Activated T-helper 1 cell treated with anti-CD3 and anti-CD28 coated beads, Interleukin-12 subunit alpha, Interleukin-12 subunit beta, Interleukin-2, Interleukin-4 antibody, amounts not matched to agents 30 ng/mL and 10 ng/mL and 1 ng/mL, durations not matched to agents 14 hours and 24 hours and 36 hours (primary cell): ENCODE results near the gene TALDO1. TPM values are rescaled to one million over a fixed set of nuclear protein-coding genes. Genes with fewer than 3 reads are reported as not detected.

Experiments used
- DNase-seq: peaks from one replicate; pipeline ENCODE4 v3.0.0; 2021; ENCODE audit warnings: low spot score
- H3K27ac Mint-ChIP-seq: one replicate; pipeline ENCODE4 v1.8.0; 2021; ENCODE audit warnings: mild to moderate bottlenecking, mixed read lengths
- H3K27me3 Mint-ChIP-seq: one replicate; pipeline ENCODE4 v1.8.0; 2022; ENCODE audit warnings: mild to moderate bottlenecking, moderate library complexity, mixed read lengths; ENCODE audit not compliant: insufficient read depth
- H3K36me3 Mint-ChIP-seq: one replicate; pipeline ENCODE4 v1.8.0; 2021; ENCODE audit warnings: low read depth, mixed read lengths
- H3K4me1 Mint-ChIP-seq: one replicate; pipeline ENCODE4 v1.8.0; 2021; ENCODE audit warnings: low read depth, mixed read lengths
- H3K4me3 Mint-ChIP-seq: one replicate; pipeline ENCODE4 v1.8.0; 2021; ENCODE audit warnings: mild to moderate bottlenecking, moderate library complexity, mixed read lengths
- H3K9me3 Mint-ChIP-seq: one replicate; pipeline ENCODE4 v1.8.0; 2021; ENCODE audit warnings: mixed read lengths
- intact Hi-C: fragments of 100-400 bp; cut with micrococcal nuclease; formaldehyde crosslinking; loops from one replicate; pipeline ENCODE4 v1.15.1; 2024
- total RNA-seq: library from RNA; stranded (reverse); gene quantifications from 2 replicates; pipeline ENCODE4 v1.2.3, GENCODE V29; 2022

TALDO1 gene
- total RNA-seq, 1 donor from 2014 or later, result 269 TPM

- H3K36me3 Mint-ChIP-seq, result peaks cover 3% of the 10 kb centered on the region
- no peak overlapping the region for H3K27ac Mint-ChIP-seq
- intact Hi-C loops, result loop anchor here (5.0 to 10.0 kb wide), 2 partner anchors 184 to 276 kb away; partner anchors contain the start of genes ANO9, HRAS and LRRC56
- DNase-seq, result no peak
- H3K4me3 Mint-ChIP-seq, result peak overlapping the region; percentile 45
- peaks cover 8% of the 10 kb centered on the region for H3K4me1 Mint-ChIP-seq
- no peaks in the 10 kb centered on the region for H3K9me3 Mint-ChIP-seq
- peaks cover 31% of the 10 kb centered on the region for H3K27me3 Mint-ChIP-seq
Observed at GRCh38 chr11:721247-721740, 26.0 kb upstream of the TALDO1 start.

- intact Hi-C loops, result loop anchor here (5.0 to 10.0 kb wide), 2 partner anchors 185 to 277 kb away; partner anchors contain the start of genes ANO9, HRAS and LRRC56
- H3K4me1 Mint-ChIP-seq, result peaks cover 8% of the 10 kb centered on the region
- no peak overlapping the region for H3K4me3 Mint-ChIP-seq
- DNase-seq, result peak; percentile 28
- peaks cover 30% of the 10 kb centered on the region for H3K27me3 Mint-ChIP-seq
- H3K27ac Mint-ChIP-seq, result no peak overlapping the region
- peaks cover 3% of the 10 kb centered on the region for H3K36me3 Mint-ChIP-seq
- H3K9me3 Mint-ChIP-seq, result no peaks in the 10 kb centered on the region
Observed at GRCh38 chr11:721741-722345, 25.4 kb upstream of the TALDO1 start.

GRCh38 chr11:722346-722811, 24.9 kb upstream of the TALDO1 start:
- Mint-ChIP-seq H3K27ac (no peak overlapping the region), H3K36me3 (peaks cover 3% of the 10 kb centered on the region), H3K4me1 (peaks cover 8% of the 10 kb centered on the region), H3K4me3 (no peak overlapping the region), H3K27me3 (peaks cover 27% of the 10 kb centered on the region), H3K9me3 (no peaks in the 10 kb centered on the region)
- intact Hi-C loops, result loop anchor here (5.0 to 10.0 kb wide), 2 partner anchors 185 to 278 kb away; partner anchors contain the start of genes ANO9, HRAS and LRRC56
- no peak for DNase-seq

DNA sequence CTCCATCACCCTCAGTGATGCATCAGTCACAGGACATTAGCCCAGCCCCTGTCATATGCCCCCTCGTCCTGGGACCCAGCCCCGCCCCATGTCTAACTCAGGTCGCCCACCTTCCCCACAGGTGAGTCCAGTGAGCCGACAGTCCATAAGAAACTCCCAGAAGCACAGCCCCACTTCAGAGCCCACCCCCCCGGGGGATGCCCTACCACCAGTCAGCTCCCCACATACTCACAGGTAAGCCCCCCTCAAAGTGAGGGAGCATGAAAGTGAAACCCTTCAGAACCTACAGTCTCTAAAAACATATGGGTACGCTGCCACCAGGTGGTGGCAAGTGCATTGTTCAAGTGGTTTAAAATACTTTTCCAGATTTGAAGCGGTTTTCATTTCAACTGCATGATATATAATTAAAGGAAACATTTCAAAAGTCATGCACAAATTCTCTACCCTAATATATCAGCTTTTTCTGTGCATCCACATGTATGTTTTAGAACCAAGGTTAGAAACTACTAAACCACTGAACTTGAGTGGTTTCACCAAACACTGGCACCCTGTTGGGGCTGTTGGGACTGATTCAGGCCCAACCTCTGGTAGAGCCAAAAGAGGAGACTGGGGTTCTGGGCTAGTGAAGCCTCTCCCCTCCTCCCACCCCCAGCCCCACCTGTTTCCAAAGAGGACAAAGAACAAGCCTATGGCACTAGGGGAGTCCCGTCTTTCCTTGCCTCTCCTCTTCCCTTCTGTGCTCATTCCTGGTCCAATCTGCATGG, 24.0 kb upstream of the TALDO1 start:
- peak overlapping the region; percentile 75 for H3K4me3 Mint-ChIP-seq
- peak overlapping the region; percentile 9 for H3K27ac Mint-ChIP-seq
- H3K27me3 Mint-ChIP-seq, result peaks cover 25% of the 10 kb centered on the region
- peaks cover 3% of the 10 kb centered on the region for H3K36me3 Mint-ChIP-seq
- intact Hi-C loops, result loop anchor here (1.0 to 10.0 kb wide), 6 partner anchors 27 to 279 kb away; partner anchors contain the start of genes ANO9, HRAS and LRRC56
- no peaks in the 10 kb centered on the region for H3K9me3 Mint-ChIP-seq
- peaks cover 8% of the 10 kb centered on the region for H3K4me1 Mint-ChIP-seq
- DNase-seq, result peak; percentile 40

GRCh38 chr11:724049-724777, 23.1 kb upstream of the TALDO1 start:
- intact Hi-C loops, result loop anchor here (5.0 to 10.0 kb wide), 2 partner anchors 187 to 279 kb away; partner anchors contain the start of genes ANO9, HRAS and LRRC56
- Mint-ChIP-seq H3K4me3 (no peak overlapping the region), H3K36me3 (peaks cover 3% of the 10 kb centered on the region)

GRCh38 chr11:724778-725386, 22.4 kb upstream of the TALDO1 start:
- H3K36me3 Mint-ChIP-seq, result peaks cover 2% of the 10 kb centered on the region
- peaks cover 14% of the 10 kb centered on the region for H3K27me3 Mint-ChIP-seq
- intact Hi-C loops, result loop anchor here (5.0 to 10.0 kb wide), 2 partner anchors 188 to 280 kb away; partner anchors contain the start of genes ANO9, HRAS and LRRC56
- H3K4me3 Mint-ChIP-seq, result peak overlapping the region; percentile 76
- peaks cover 8% of the 10 kb centered on the region for H3K4me1 Mint-ChIP-seq
- no peaks in the 10 kb centered on the region for H3K9me3 Mint-ChIP-seq
- H3K27ac Mint-ChIP-seq, result peak overlapping the region; percentile 48
- DNase-seq, result no peak

More at GRCh38 chr11:724049-724777, 23.1 kb upstream of the TALDO1 start:
- H3K4me1 Mint-ChIP-seq, result peaks cover 8% of the 10 kb centered on the region
- peaks cover 20% of the 10 kb centered on the region for H3K27me3 Mint-ChIP-seq
- peak overlapping the region; percentile 34 for H3K27ac Mint-ChIP-seq
- DNase-seq, result no peak
- H3K9me3 Mint-ChIP-seq, result no peaks in the 10 kb centered on the region

DNA sequence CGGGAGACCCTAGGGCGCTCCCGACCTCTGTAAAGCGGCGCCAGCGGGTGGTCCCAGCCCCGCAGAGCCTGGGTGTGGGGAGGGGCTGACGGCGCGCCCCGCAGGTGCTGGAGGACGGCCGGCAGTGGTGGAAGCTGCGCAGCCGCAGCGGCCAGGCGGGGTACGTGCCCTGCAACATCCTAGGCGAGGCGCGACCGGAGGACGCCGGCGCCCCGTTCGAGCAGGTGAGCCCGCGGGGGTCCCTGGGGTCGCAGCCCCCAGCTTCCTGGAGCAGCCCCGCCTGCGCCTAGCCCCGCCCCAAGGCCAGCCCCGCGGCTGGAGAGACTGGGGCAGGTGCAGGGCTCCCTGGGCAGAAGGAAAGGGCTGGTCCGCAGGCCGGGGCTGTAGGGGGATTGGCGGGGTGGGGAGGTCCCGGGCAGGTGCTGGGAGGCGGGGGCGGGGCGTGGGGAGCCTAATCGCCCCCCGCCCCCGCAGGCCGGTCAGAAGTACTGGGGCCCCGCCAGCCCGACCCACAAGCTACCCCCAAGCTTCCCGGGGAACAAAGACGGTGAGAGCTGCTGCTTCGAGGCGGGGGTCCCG, 21.6 kb upstream of the TALDO1 start:
- intact Hi-C loops, result loop anchor here (2.0 to 10.0 kb wide), 2 partner anchors 165 to 281 kb away; partner anchors contain the start of genes ANO9, LMNTD2 and RASSF7
- no peak for DNase-seq
- Mint-ChIP-seq H3K9me3 (no peaks in the 10 kb centered on the region), H3K4me3 (peak overlapping the region; percentile 76), H3K27ac (no peak overlapping the region), H3K27me3 (peaks cover 13% of the 10 kb centered on the region), H3K4me1 (peaks cover 8% of the 10 kb centered on the region), H3K36me3 (peaks cover 2% of the 10 kb centered on the region)

DNA sequence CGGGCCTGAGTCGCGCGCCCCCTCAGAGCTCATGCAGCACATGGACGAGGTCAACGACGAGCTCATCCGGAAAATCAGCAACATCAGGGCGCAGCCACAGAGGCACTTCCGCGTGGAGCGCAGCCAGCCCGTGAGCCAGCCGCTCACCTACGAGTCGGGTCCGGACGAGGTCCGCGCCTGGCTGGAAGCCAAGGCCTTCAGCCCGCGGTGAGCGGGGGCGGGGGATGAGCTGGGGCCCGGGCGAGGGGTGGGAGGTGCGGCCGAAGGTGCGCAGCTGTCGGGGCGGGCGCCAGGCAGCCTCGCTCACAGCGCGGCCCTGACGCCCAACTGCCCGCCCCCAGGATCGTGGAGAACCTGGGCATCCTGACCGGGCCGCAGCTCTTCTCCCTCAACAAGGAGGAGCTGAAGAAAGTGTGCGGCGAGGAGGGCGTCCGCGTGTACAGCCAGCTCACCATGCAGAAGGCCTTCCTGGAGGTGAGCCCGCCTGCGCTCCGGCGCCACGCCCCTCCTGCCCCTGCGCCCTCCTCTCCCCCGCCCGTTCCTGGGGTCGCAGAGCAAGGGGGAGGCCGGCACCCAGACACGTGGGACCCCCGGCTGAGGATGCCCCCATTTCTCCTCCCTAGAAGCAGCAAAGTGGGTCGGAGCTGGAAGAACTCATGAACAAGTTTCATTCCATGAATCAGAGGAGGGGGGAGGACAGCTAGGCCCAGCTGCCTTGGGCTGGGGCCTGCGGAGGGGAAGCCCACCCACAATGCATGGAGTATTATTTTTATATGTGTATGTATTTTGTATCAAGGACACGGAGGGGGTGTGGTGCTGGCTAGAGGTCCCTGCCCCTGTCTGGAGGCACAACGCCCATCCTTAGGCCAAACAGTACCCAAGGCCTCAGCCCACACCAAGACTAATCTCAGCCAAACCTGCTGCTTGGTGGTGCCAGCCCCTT, 20.7 kb upstream of the TALDO1 start:
- H3K9me3 Mint-ChIP-seq, result no peaks in the 10 kb centered on the region
- intact Hi-C loops, result loop anchor here (2.0 to 10.0 kb wide), 2 partner anchors 166 to 282 kb away; partner anchors contain the start of genes ANO9, LMNTD2 and RASSF7
- no peak overlapping the region for H3K27ac Mint-ChIP-seq
- H3K4me3 Mint-ChIP-seq, result peak overlapping the region; percentile 37
- H3K4me1 Mint-ChIP-seq, result peaks cover 8% of the 10 kb centered on the region
- peaks cover 2% of the 10 kb centered on the region for H3K36me3 Mint-ChIP-seq
- peak; percentile 46 for DNase-seq
- H3K27me3 Mint-ChIP-seq, result peaks cover 11% of the 10 kb centered on the region

DNA sequence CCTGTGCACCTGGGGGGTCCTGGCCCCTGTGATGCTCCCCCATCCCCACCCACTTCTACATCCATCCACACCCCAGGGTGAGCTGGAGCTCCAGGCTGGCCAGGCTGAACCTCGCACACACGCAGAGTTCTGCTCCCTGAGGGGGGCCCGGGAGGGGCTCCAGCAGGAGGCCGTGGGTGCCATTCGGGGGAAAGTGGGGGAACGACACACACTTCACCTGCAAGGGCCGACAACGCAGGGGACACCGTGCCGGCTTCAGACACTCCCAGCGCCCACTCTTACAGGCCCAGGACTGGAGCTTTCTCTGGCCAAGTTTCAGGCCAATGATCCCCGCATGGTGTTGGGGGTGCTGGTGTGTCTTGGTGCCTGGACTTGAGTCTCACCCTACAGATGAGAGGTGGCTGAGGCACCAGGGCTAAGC, 20.0 kb upstream of the TALDO1 start:
- intact Hi-C loops, result loop anchor here (2.0 to 10.0 kb wide), 2 partner anchors 166 to 282 kb away; partner anchors contain the start of genes ANO9, LMNTD2 and RASSF7
- no peak overlapping the region for H3K27ac Mint-ChIP-seq
- no peak for DNase-seq
- H3K9me3 Mint-ChIP-seq, result no peaks in the 10 kb centered on the region
- peaks cover 8% of the 10 kb centered on the region for H3K4me1 Mint-ChIP-seq
- no peak overlapping the region for H3K4me3 Mint-ChIP-seq
- peaks cover 11% of the 10 kb centered on the region for H3K27me3 Mint-ChIP-seq
- peaks cover 2% of the 10 kb centered on the region for H3K36me3 Mint-ChIP-seq

DNA sequence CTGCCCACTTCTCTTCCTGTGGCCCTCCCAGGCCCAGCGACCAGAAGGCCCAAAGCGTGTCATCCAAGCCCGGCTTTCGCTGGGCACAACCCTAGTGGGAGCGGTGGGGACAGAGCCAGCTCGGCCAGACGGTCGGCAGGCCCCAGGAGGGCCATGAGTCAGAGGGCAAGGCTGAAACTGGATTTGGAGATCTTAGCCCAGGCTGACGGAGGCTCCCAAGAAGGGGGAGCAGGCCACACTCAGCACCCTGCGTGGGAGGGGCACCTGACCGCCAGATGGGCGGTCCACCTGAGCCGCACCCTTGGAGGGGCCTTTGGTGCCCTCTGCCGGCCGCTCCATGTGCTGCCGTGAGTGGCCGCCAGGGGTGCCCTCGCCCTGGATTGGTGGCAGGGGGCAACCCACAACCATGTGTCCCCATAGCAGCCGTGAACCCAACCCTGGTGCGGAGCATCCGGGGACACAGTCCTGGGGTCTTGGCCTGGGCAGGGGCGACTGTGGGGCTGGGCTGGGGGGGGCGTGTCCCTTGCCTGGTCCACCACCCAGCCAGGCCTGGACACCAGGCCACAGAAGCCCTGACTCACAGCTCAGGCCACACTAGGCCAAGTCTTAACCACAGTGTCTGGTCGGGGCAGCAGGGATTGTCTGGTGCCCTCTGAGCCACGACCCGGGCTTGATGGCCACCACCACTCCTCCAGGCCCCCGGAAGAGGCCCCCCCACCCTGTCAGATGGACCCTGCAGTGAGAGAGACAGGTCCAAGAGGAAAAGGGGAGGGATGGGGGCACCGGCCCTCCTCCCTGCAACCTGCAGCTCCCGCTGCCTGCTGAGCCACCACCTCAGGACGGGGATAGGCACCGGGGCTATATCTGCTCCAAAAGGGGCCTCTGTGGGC, 19.2 kb upstream of the TALDO1 start:
- Mint-ChIP-seq H3K9me3 (no peaks in the 10 kb centered on the region), H3K4me3 (no peak overlapping the region)

More for the DNA sequence above, 19.2 kb upstream of the TALDO1 start:
- H3K36me3 Mint-ChIP-seq, result peaks cover 1% of the 10 kb centered on the region
- no peak overlapping the region for H3K27ac Mint-ChIP-seq
- DNase-seq, result peak; percentile 72
- peaks cover 6% of the 10 kb centered on the region for H3K4me1 Mint-ChIP-seq
- intact Hi-C loops, result loop anchor here (1.0 to 10.0 kb wide), 4 partner anchors 19 to 283 kb away; partner anchors contain the start of genes ANO9, LMNTD2, RASSF7 and TALDO1
- peaks cover 9% of the 10 kb centered on the region for H3K27me3 Mint-ChIP-seq
